H1 (cell line): ENCODE results near the gene CSNK1A1. TPM values are rescaled to one million over a fixed set of nuclear protein-coding genes. Genes with fewer than 3 reads are reported as not detected.

Experiments used
- ATF3 ChIP-seq: IDR thresholded peaks from 2 replicates; pipeline ENCODE4 v1.6.1; 2011; ENCODE audit warnings: low read depth, mild to moderate bottlenecking, low read length; ENCODE audit not compliant: insufficient read depth
- BACH1 ChIP-seq: IDR thresholded peaks from 2 replicates; pipeline ENCODE4 v1.6.1; 2012; ENCODE audit warnings: low read length, improper control_type of control experiment
- CBX8 ChIP-seq: fragments of 300-800, 300-1000 bp; sonication (generic); IDR thresholded peaks from 2 replicates; pipeline ENCODE4 v1.7.1; 2016; ENCODE audit warnings: low read depth, low read length, borderline replicate concordance
- CEBPB ChIP-seq: IDR thresholded peaks from 2 replicates; pipeline ENCODE4 v1.6.1; 2012; ENCODE audit warnings: low read depth, low read length
- CHD2 ChIP-seq: IDR thresholded peaks from 2 replicates; pipeline ENCODE4 v1.6.1; 2012; ENCODE audit warnings: low read length, improper control_type of control experiment
- CTCF ChIP-seq, 3 experiments: IDR thresholded peaks; 1 replicate in 2 of 3; 2 replicates in 1 of 3; pipeline versions ENCODE4 v1.5.1 to v1.6.1; 2011; ENCODE audit warnings: low read length in 3 of 3, mild to moderate bottlenecking in 3 of 3, inconsistent platforms in 2 of 3, low read depth in 1 of 3, moderate library complexity in 1 of 3; ENCODE audit not compliant: insufficient read depth in 1 of 3; ENCODE audit errors: control extremely low read depth in 1 of 3
- E2F6 ChIP-seq: IDR thresholded peaks from 2 replicates; pipeline ENCODE4 v1.6.1; 2012; ENCODE audit warnings: inconsistent platforms
- EGR1 ChIP-seq: IDR thresholded peaks from 2 replicates; pipeline ENCODE4 v1.6.1; 2011; ENCODE audit warnings: low read depth, low read length, borderline replicate concordance
- GABPA ChIP-seq: IDR thresholded peaks from 2 replicates; pipeline ENCODE4 v1.6.1; 2011; ENCODE audit warnings: mild to moderate bottlenecking, low read length, moderate library complexity, borderline replicate concordance; ENCODE audit not compliant: insufficient read depth
- GTF2F1 ChIP-seq: IDR thresholded peaks from 2 replicates; pipeline ENCODE4 v1.6.1; 2012; ENCODE audit warnings: low read depth, low read length, improper control_type of control experiment, borderline replicate concordance
- HDAC2 ChIP-seq, 2 experiments: fragments of 300-600 bp in 1 of 2; sonication (generic) in 1 of 2; IDR thresholded peaks; 2 replicates each; pipeline ENCODE4 v1.6.1; 2011 to 2012; ENCODE audit warnings: low read depth in 2 of 2, low read length in 2 of 2, mild to moderate bottlenecking in 2 of 2, moderate library complexity in 2 of 2, borderline replicate concordance in 1 of 2, inconsistent platforms in 1 of 2
- HDAC6 ChIP-seq: IDR thresholded peaks from one replicate; pipeline ENCODE4 v1.7.1; 2012; ENCODE audit warnings: low read depth, mild to moderate bottlenecking, inconsistent platforms, low read length, moderate library complexity
- JUN ChIP-seq: IDR thresholded peaks from 2 replicates; pipeline ENCODE4 v1.6.1; 2011; ENCODE audit warnings: low read depth, mild to moderate bottlenecking, improper control_type of control experiment, low read length
- KDM5A ChIP-seq: fragments of 200-600 bp; IDR thresholded peaks from 2 replicates; pipeline ENCODE4 v1.7.1; 2012; ENCODE audit warnings: mild to moderate bottlenecking, low read length, inconsistent platforms, mixed read lengths
- POU5F1 ChIP-seq: IDR thresholded peaks from 2 replicates; pipeline ENCODE4 v1.6.1; 2011; ENCODE audit warnings: low read depth, mild to moderate bottlenecking, low read length, moderate library complexity
- RAD21 ChIP-seq, 2 experiments: IDR thresholded peaks in 1 of 2; conservative IDR thresholded peaks in 1 of 2; 2 replicates each; pipeline ENCODE4 v1.6.1; 2011; ENCODE audit warnings: low read depth in 2 of 2, low read length in 2 of 2, improper control_type of control experiment in 1 of 2, inconsistent platforms in 1 of 2, mild to moderate bottlenecking in 1 of 2, moderate library complexity in 1 of 2
- SIN3A ChIP-seq, 2 experiments: IDR thresholded peaks in 1 of 2; conservative IDR thresholded peaks in 1 of 2; 2 replicates each; pipeline ENCODE4 v1.6.1; 2011 to 2012; ENCODE audit warnings: low read length in 2 of 2, improper control_type of control experiment in 1 of 2, low read depth in 1 of 2, mild to moderate bottlenecking in 1 of 2
- SIRT6 ChIP-seq: IDR thresholded peaks from one replicate; pipeline ENCODE4 v1.7.1; 2012; ENCODE audit warnings: low read length, inconsistent platforms
- SIX5 ChIP-seq: IDR thresholded peaks from 2 replicates; pipeline ENCODE4 v1.6.1; 2011; ENCODE audit warnings: mild to moderate bottlenecking, low read depth, low read length
- SP4 ChIP-seq: IDR thresholded peaks from 2 replicates; pipeline ENCODE4 v1.6.1; 2012; ENCODE audit warnings: low read length, inconsistent platforms
- TAF1 ChIP-seq: IDR thresholded peaks from 2 replicates; pipeline ENCODE4 v1.6.1; 2011; ENCODE audit warnings: mild to moderate bottlenecking, low read depth, low read length
- polyA plus RNA-seq, 7 experiments: library from polyadenylated mRNA; depleted of rRNA in 3 of 7; stranded (reverse) in 5 of 7; unstranded in 2 of 7; fragments of >200 nt in 5 of 7; fragments of 200-250 nt in 2 of 7; gene quantifications; 1 replicate in 5 of 7; 2 replicates in 1 of 7; 4 replicates in 1 of 7; pipeline versions ENCODE4 v1.2.1 to v1.2.3, GENCODE V29; 2011 to 2013; ENCODE audit warnings: missing spikeins in 2 of 7, mixed read lengths in 2 of 7
- total RNA-seq: library from RNA; stranded (reverse); fragmentation: NEBNext Ultra II Directional; extraction: Animal tissue kit (Norgen Biotek cat#: 25700); gene quantifications from 2 replicates; pipeline ENCODE4 v1.2.1, GENCODE V29; 2021

CSNK1A1 gene
- total and polyA plus RNA-seq, 2 of the 8 experiments (the other 6 are each of a cell fraction or from before 2014, with no cell fraction given) = 61.2 to 244 TPM

- TF ChIP-seq RAD21 (IDR thresholded peaks at IDR 0.05 in 1 of 2, conservative IDR thresholded peaks at IDR 0.05 in 1 of 2; ENCODE audit: low read depth in 2 of 2, low read length in 2 of 2) (no peak), ATF3 (no peak), SP4 (no peak), GABPA (no peak), CBX8 (no peak), E2F6 (no peak), HDAC2 (IDR thresholded peaks at IDR 0.05; ENCODE audit: borderline replicate concordance in 1 of 2, low read depth in 2 of 2, low read length in 2 of 2) (0 out of 4 replicates have a peak, but pooled peaks of 1 of the 2 experiments have one; percentile 32), SIN3A (conservative IDR thresholded peaks at IDR 0.05 in 1 of 2, IDR thresholded peaks at IDR 0.05 in 1 of 2; ENCODE audit: low read depth in 1 of 2, low read length in 2 of 2) (no peak), TAF1 (0 out of 2 replicates have a peak, but pooled peaks have one; percentile 20), JUN (no peak), BACH1 (no peak), POU5F1 (no peak), KDM5A (no peak), GTF2F1 (no peak), CEBPB (no peak), CHD2 (no peak), SIX5 (no peak), CTCF (IDR thresholded peaks at IDR 0.05; ENCODE audit: control extremely low read depth in 1 of 3, insufficient read depth in 1 of 3, low read depth in 1 of 3, low read length in 3 of 3) (no peak), EGR1 (no peak), HDAC6 (no peak), SIRT6 (no peak)
These were observed 30.1 kb upstream of the CSNK1A1 start, which contains the start of gene ARHGEF37 (continued) for GRCh38 chr5:149581192-149581861.
